GM18909 (cell line): ENCODE measurements around the gene MYO1E.

Experiments used
- ATAC-seq: cut with Tn5 transposase; IDR thresholded peaks from one replicate; pipeline ENCODE4 v1.9.1; 2021; ENCODE audit warnings: mild to moderate bottlenecking; ENCODE audit not compliant: unreplicated experiment, poor library complexity

MYO1E gene

GRCh38 chr15:59242649-59243048 lies 130.0 kb downstream of the MYO1E start:
- ATAC-seq, result no peak

- ATAC-seq, result no peak
These were observed 132.6 kb downstream of the MYO1E start for GRCh38 chr15:59240036-59240435.

- peak; percentile 58 for ATAC-seq
These were observed 134.7 kb downstream of the MYO1E start for GRCh38 chr15:59237924-59238331.

GRCh38 chr15:59237119-59237855 lies 135.4 kb downstream of the MYO1E start:
- peak; percentile 67 for ATAC-seq

GRCh38 chr15:59236394-59236793 lies 136.3 kb downstream of the MYO1E start:
- ATAC-seq, result no peak

GRCh38 chr15:59232476-59232875 lies 140.2 kb downstream of the MYO1E start:
- no peak for ATAC-seq

GRCh38 chr15:59230531-59231055 lies 142.1 kb downstream of the MYO1E start:
- ATAC-seq, result no peak

GRCh38 chr15:59229453-59229852 lies 143.2 kb downstream of the MYO1E start:
- no peak for ATAC-seq

GRCh38 chr15:59229015-59229414 lies 143.7 kb downstream of the MYO1E start:
- no peak for ATAC-seq

GRCh38 chr15:59227021-59227420 lies 145.7 kb downstream of the MYO1E start:
- ATAC-seq, result no peak

- ATAC-seq, result no peak
These were observed 148.2 kb downstream of the MYO1E start for GRCh38 chr15:59224474-59224873.

GRCh38 chr15:59223736-59224135 lies 148.9 kb downstream of the MYO1E start:
- ATAC-seq, result no peak

GRCh38 chr15:59222906-59223550 lies 149.6 kb downstream of the MYO1E start:
- ATAC-seq, result no peak

- ATAC-seq, result no peak
These were observed 150.9 kb downstream of the MYO1E start for GRCh38 chr15:59221511-59222505.

GRCh38 chr15:59218710-59219109 lies 154.0 kb downstream of the MYO1E start:
- ATAC-seq, result no peak

- ATAC-seq, result no peak
These were observed 154.7 kb downstream of the MYO1E start for GRCh38 chr15:59217876-59218498.

GRCh38 chr15:59216911-59217310 lies 155.8 kb downstream of the MYO1E start:
- ATAC-seq, result no peak

GRCh38 chr15:59210186-59210585 lies 162.5 kb downstream of the MYO1E start:
- no peak for ATAC-seq

GRCh38 chr15:59208613-59209249 lies 163.9 kb downstream of the MYO1E start:
- no peak for ATAC-seq
